Activated CD8-positive, alpha-beta memory T cell treated with anti-CD3 and anti-CD28 coated beads for 24 hours (primary cell): ENCODE results near the gene MISP3.
"Not testable (repeated sequence)": the region's sequence is repeated elsewhere in the genome, so short reads cannot be mapped to it uniquely, and the experiment has no call there.

Experiments
- DNase-seq: peaks from one replicate; pipeline ENCODE4 v3.0.0-alpha.2; 2020

MISP3 gene

DNA sequence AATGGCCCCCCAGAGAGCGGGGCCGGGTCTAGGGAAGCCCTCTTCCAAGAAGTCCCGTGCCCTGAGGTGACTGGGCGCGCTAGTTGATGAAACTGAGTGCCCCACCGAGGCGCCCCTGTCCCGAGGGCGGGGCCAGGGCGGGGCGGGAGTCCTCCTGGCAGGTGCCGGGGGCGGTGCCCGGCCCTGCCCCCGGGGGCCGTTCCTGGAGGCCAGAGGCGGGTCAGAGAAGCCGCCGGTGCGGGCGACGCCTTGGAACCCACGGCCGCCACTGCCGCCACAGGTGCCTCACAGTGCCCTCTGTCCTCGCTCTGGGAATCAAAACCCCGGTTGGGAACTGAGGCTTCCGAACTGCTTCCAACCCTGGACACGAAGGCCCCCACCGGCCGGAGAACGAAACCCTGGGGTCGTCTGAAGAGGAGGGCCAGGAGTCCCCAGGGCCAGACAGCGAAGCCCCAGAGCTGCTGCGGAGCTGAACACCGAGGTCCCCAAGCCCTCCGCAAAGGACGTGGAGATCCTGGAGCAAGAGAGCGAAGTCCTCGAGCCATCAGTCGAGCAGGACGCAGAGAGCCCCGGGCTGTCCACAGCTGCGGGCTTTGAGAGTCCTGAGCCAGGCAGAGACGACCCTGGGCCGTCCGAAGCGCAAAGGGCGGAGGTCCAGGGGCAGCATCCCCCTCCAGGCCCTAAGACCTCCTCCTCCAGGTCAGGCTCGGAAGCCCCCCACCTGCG is at the start of gene MISP3:
MISP3 (plus strand) TSS at position 252 of the 726 bp plus-strand sequence. CDS start 524 bp downstream, outside the sequence.
- DNase-seq = peak; percentile 69

DNA sequence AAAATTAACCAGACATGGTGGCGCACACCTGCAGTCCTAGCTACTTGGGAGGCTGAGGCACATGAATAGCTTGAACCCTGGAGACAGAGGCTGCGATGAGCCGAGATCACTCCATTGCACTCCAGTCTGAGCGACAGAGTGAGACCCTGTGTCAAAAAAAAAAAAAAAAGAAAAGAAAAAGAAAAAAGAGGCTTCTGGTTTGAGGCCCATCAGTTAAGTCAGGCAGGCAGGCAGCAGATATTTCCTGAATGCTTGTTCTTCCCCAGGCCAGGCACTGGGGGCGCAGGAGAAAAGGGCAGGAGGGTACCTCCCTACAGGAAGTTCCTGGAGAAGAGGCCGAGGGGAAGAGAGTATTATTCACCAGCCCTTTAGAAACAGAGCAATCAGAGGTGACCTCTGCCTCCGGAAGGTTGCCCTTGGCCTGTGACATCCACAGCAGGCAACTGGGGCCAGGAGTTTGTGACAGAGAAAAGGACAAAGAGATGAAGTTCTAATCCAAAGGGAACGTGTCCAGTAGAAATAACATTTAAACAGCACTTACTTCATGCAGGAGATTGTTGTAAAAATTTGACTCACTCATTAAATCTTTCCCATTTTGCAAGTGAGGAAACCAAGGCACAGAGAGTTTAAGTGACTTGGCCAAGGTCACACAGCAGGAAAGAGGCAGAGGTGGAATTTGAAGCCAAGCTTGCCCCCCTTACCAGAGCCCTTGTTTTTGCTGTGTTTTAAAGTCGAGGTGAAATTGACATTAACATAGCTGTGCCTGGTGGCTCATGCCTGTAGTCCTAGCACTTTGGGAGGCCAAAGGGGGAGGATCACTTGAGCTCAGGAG is 49.0 kb upstream of the MISP3 start:
- no peak for DNase-seq

DNA sequence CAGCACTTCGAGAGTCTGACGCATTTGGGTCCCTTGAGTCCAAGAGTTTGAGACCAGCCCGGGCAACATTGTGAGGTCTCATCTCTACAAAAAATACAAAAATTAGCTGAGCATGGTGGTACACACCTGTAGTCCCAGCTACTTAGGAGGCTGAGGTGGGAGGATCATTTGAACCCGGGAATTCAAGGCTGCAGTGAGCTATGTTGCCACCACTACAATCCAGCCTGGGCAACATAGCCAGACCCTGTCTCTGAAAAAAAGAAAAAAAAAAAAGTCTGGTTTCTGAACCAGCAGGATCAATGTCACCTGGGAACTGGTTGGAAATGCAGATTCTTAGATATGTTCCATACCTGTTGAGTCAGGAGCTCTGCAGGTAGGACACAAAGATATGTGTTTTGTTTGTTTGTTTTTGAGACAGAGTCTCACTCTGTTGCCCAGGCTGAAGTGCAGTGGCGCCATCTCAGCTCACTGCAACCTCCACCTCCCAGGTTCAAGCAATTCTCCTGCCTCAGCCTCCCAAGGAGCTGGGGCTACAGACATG is 45.9 kb upstream of the MISP3 start:
- not testable (repeated sequence) for DNase-seq

DNA sequence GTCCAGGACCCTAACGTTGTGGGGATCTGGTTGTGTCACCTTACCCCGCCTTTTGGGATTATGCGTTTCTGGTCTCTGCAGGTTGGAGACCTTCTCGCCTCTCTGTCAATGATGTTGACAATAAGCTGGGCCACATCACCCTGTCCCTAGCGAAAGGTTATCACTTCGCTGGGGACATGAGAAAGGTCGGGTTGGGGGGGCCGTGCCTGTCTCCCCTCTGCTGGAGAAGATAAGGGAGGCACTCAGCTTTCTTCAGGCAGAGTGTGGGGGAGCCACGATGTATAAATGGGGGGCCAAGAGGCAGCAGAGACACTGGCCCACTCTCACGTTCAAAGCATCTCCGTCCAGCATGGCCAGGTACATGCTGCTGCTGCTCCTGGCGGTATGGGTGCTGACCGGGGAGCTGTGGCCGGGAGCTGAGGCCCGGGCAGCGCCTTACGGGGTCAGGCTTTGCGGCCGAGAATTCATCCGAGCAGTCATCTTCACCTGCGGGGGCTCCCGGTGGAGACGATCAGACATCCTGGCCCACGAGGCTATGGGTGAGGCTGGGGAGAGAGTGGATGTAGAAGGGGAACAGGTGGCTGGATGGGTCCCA is 44.6 kb upstream of the MISP3 start, which contains the start of gene RLN3:
RLN3 (plus strand) TSS at position 293 of the 595 bp plus-strand sequence; CDS start at position 350, 57 bp downstream.
- no peak for DNase-seq

DNA sequence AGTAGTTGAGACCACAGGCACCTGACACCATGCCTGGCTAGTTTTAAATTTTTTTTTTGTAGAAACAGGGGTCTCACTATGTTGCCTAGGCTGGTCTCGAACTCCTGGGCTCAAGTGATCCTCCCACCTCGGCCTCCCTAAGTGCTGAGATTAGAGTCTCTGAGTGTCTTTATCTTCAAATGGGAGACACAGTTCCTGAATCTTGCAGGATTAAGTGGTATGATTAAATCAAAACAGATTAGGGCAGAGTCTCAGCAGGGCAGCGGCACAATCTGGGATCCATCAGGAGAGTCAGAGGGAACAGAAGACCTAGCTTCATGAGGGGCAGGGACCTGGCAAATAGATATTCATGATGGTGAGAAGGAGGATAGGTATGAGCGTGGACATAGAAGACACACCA is 43.7 kb upstream of the MISP3 start:
- no peak for DNase-seq

DNA sequence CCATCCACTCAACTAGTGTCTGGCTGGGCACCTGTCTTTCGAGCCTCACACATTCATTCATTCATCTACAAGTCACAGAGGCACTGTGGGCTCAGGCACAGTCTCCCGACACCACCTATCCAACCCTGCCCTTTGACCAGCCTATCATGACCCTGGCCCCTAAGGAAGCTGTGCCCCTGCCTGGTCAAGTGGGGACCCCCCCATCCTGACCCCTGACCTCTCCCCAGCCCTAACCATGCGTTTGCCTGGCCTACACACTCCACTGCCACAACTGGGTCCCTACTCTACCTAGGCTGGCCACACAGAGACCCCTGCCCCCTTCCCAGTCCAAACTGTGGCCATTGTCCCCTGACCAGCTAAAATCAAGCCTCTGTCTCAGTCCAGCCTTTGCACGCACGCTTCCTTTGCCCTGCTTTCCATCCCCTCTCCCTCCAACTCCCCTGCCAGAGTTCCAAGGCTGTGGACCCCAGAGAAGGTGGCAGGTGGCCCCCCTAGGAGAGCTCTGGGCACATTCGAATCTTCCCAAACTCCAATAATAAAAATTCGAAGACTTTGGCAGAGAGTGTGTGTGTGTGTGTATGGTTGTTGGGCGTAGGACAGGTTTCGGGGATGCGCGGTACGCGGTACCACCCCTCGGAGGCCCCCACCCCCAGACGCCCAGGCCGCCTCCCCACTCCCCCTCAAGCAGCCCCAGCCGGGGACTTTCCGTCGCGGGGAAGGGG is 41.4 kb upstream of the MISP3 start:
- DNase-seq = no peak

DNA sequence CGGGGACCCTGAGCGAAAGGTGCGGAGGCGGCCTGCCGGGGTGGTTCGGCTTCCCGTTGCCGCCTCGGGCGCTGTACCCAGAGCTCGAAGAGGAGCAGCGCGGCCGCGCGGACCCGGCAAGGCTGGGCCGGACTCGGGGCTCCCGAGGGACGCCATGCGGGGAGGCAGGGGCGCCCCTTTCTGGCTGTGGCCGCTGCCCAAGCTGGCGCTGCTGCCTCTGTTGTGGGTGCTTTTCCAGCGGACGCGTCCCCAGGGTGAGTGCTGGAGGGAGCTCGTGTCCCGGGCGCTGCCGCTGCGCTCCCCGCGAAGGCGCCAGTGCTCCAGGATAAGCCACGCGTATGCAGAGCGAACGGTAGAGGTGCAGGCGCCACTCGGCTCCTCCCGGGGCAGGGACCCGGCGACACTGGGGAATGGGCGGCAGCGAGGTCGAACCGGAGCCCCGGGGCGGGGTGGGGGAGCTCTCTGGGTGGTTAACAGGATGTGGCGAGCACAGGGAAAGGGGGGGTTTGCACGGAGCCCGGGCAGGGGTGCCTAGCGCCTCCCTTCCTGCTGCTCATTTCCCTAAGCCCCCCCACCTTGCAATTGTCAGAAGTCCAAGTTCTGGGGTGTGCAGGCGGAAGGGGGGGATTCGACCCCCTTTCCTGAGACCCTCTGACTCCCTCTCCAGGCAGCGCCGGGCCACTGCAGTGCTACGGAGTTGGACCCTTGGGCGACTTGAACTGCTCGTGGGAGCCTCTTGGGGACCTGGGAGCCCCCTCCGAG is 40.7 kb upstream of the MISP3 start, which contains the start of gene IL27RA:
IL27RA (plus strand) TSS at position 44 of the 762 bp plus-strand sequence; CDS start at position 155, 111 bp downstream.
- peak; percentile 91 for DNase-seq

DNA sequence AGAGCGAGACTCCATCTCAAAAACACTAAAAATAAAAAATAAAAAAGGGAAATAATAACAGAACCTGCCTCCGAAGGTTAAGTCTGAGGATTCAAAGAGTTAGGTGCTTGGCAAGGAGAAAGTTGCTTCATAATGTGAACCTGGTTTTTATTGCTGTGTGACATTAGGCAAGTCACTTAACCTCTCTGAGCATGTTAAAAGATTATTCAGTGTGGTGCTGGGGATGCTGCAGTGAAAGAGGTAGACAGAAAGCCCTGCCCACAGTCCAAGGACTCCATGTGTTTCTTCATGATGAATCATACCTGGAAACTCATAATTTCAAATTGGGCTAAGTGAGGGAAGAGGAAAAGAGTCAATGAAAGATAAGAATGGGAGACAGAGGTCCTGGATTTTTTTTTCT is 38.6 kb upstream of the MISP3 start:
- no peak for DNase-seq

DNA sequence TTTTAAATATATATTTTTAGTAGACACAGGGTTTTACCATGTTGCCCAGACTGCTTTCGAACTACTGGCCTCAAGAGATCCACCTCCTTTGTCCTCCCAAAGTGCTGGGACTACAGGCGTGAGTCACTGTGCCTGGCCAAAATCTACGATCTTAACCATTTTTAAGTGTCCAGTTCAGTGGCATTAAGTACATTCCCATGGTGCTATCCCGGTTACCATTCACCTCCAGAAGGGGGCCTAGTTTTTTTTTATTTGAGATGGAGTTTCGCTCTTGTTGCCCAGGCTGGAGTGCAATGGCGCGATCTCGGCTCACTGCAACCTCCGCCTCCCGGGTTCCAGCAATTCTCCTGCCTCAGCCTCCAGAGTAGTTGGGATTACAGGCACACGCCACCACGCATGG is 37.4 kb upstream of the MISP3 start:
- not testable (repeated sequence) for DNase-seq

DNA sequence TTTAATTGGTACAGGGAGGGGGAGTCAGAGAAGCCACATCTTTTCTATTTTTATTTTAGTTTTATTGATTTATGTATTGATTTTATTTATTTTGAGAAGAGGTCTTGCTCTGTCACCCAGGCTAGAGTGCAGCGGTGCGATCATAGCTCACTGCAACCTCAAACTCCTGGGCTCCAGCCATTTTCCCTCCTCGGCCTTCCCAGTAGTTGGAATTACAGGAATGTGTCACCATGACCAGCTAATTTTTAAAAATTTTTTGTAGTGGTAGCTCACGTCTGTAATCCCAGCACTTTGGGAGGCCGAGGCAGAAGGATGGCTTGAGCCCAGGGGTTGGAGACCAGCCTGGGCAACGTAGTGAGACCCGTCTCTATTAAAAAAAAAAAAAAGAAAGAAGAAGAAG is 36.9 kb upstream of the MISP3 start:
- no peak for DNase-seq

DNA sequence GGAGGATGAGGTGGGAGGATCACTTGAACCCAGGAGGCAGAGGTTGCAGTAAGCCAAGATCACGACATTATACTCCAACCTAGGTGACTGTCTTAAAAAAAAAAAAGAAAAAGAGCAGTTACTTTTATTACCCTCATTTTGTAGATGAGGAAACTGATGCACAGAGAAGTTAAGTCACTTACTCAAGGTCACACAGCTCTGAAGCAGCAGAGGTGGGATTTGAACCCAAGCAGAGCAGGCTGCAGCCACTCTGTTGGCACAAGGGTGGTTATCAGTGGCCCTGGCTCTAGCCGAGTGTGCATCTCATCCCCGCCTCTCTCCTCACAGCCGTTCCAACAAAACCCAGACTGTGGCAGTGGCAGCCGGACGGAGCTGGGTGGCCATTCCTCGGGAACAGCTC is 33.4 kb upstream of the MISP3 start:
- DNase-seq = no peak

DNA sequence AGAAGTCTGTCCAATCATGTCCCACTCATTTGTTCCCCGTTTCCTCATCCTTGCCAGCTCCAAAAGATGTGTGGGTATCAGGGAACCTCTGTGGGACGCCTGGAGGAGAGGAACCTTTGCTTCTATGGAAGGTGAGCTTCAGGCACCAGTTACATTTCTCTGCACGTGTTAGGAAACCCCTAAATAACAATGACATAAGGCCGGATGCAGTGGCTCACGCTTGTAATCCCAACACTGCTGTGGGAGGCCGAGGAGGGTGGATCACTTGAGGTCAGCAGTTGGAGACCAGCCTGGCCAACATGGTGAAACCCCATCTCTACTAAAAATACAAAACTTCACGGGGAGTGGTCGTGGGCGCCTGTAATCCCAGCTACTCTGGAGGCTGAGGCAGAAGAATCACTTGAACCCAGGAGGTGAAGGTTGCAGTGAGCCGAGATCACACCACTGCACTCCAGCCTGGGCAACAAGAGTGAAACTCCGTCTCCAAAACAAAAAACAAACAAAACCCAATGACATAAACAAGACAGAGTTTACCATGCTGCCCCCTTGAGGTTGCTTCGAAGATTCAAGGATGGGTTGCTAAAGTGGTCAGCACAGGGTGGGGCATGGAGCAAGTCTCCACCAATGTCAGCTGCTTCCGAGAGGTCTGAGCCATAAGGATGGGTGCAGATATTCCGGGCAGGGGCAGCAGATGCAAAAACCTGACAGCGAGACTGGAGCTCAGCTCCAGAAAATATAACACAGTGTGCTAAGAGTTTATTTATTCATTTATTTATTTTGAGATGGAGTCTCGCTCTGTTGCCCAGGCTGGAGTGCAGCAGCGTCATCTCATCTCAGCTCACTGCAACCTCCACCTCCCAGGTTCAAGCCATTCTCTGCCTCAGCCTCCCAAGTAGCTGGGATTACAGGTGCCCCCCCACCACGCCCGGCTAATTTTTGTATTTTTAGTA is 29.7 kb upstream of the MISP3 start:
- not testable (repeated sequence) for DNase-seq

DNA sequence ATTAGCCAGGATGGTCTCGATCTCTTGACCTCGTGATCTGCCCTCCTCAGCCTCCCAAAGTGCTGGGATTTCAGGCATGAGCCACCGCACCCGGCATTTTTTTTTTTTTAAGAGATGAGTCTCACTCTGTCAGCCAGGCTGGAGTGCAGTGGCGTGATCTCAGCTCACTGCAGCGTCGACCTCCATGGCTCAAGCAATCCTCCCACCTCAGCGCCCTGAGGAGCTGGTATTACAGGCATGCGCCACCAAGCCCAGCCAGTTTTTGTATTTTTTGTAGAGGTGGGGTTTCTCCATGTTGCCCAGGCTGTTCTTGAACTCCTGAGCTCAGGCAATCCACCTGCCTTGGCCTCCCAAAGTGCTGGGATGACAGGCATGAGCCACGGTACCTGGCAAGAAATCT is 24.7 kb upstream of the MISP3 start:
- not testable (repeated sequence) for DNase-seq

DNA sequence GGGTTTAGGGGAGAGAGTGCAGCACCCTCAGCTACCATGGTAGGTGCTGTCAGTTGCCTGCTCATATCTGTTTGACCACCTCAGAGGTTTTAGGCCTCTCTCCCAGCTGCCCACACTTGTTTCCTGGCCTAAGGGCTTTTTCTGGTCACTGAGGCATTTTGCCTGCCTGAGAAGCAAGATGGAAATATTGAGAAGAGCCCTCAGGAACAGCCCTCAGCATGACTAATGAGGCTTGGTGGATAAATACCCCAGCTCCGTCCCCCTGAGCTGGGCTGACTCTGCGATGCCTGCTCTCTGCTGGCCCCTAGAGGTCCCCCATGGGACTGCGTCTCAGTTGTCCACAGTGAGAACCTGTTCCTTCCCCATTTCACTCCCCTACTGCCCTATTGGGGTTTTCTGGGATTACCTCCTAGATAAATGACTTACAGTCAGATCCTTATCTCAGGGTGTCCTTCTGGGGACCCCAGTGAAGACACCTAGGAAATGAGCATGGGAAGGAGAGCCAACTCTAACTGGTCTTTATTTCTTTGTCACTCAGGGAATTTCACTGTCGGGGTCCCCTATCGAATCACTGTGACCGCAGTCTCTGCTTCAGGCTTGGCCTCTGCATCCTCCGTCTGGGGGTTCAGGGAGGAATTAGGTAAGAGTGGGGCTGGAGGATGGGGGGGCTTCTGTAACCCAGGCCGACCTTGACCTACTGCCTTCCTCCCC is 24.0 kb upstream of the MISP3 start:
- peak; percentile 92 for DNase-seq

DNA sequence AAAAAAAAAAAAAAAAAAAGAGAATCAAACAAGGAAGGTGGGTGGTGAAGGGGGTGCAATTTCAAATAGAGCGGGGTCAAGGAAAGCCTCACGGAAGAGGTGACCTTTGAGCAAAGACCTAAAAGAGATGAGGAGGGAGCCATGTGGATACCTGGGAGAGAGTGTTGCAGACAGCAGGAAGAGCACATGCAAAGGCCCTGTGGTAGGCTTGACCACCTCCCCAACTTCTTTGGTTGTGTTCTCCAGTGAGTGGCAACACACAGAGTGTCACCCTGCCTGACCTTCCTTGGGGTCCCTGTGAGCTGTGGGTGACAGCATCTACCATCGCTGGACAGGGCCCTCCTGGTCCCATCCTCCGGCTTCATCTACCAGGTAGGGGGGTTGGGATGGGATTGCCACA is 22.1 kb upstream of the MISP3 start:
- DNase-seq = no peak

DNA sequence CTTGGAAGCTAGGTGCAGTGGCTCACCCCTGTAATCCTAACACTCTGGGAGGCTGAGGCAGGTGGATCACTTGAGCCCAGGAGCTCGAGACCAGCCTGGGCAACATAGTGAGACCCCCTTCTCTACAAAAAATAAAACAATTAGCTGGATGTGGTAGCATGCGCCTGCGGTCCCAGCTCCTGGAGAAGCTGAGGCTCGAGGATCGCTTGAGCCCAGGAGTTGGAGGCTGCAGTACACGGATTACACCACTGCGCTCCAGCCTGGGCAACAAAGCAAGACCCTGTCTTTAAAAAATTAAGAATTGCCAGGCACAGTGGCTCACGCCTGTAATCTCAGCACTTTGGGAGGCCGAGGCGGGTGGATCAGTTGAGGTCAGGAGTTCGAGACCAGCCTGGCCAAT is 21.6 kb upstream of the MISP3 start:
- not testable (repeated sequence) for DNase-seq

DNA sequence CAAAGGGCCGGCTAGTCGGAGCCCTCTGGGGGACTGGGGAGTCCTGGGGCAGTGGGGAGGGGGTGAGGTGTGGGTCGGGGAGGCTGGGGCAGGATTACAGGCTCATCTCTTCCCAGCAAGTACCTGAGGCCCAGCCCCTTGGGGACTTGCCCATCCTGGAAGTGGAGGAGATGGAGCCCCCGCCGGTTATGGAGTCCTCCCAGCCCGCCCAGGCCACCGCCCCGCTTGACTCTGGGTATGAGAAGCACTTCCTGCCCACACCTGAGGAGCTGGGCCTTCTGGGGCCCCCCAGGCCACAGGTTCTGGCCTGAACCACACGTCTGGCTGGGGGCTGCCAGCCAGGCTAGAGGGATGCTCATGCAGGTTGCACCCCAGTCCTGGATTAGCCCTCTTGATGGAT is 20.6 kb upstream of the MISP3 start:
- DNase-seq = no peak

DNA sequence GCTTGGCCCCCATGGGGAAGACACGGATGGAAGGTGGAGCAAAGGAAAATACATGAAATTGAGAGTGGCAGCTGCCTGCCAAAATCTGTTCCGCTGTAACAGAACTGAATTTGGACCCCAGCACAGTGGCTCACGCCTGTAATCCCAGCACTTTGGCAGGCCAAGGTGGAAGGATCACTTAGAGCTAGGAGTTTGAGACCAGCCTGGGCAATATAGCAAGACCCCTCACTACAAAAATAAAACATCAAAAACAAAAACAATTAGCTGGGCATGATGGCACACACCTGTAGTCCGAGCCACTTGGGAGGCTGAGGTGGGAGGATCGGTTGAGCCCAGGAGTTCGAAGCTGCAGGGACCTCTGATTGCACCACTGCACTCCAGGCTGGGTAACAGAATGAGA is 20.1 kb upstream of the MISP3 start:
- no peak for DNase-seq

DNA sequence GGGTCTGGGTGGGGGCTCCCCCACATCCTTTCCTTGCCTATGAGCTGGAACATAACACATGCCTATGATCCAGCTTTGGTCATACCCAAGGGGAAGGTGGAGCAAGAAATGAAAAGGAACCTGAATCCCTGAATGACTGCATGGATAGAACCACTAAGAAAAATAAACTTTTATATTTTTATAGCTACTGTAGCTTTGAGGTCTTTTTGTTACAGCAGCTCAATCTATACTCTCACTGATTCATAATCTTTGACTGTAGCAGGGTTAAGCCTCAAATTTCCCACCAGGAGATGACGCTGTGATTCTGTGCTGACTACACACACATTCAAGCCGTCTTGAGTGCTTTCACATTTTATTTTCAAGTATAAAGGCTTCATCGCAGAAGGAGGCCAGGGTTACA is 19.6 kb upstream of the MISP3 start:
- no peak for DNase-seq

DNA sequence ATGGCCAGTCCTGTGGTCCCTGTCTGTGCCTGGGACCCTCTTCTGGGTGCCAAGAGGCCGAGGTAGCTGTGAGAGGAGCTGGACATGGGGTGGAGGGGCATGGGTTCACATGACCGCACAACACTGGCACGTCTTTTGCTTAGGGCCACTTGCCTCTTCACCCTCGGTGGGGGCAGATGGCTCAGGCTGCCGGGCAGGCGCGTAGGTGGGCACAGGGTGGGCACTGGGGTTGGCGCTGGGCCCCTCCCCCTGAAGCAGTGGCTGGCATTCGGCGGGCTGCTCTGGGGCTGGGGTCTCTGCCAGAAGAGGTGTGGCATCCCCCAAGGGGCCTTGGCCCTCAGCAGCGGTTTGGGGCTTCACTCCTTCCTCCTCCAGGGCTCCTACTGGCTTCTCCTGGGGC is 19.1 kb upstream of the MISP3 start:
- no peak for DNase-seq
